Subcutaneous adipose tissue (tissue), 4 donors: ENCODE results near the gene TRPC4AP. TPM values are rescaled to one million over a fixed set of nuclear protein-coding genes. Genes with fewer than 3 reads are reported as not detected.

Experiments used
- CTCF ChIP-seq: fragments of 450-650 bp; IDR thresholded peaks from one replicate; pipeline ENCODE4 v1.5.1; 2016; ENCODE audit warnings: low read depth, mild to moderate bottlenecking, control low read depth, antibody characterized with exemption, moderate library complexity
- total RNA-seq, 4 donors: library from RNA; depleted of rRNA; stranded (reverse); fragments of >200 nt; gene quantifications; one replicate each; pipeline ENCODE4 v1.1.0, GENCODE V29; 2016

The TRPC4AP gene
- 100 to 1,000 TPM in 1 of 4 donors, 10 to 100 TPM in 3; 76.6 to 112 (median 78.5) TPM for total RNA-seq

GRCh38 chr20:35092524-35093266, at the start of gene TRPC4AP:
TRPC4AP (minus strand) TSS chr20:35092807; CDS start chr20:35092781, 26 bp downstream.
- TF ChIP-seq CTCF, result no peak

GRCh38 chr20:35135867-35136586, 43.4 kb upstream of the TRPC4AP start:
- no peak for TF ChIP-seq CTCF

GRCh38 chr20:35134880-35135279, 42.3 kb upstream of the TRPC4AP start:
- no peak for TF ChIP-seq CTCF

- no peak for TF ChIP-seq CTCF
Measured at GRCh38 chr20:35134472-35134871, 41.9 kb upstream of the TRPC4AP start.

- TF ChIP-seq CTCF, result no peak
Measured at GRCh38 chr20:35133735-35134134, 41.1 kb upstream of the TRPC4AP start.

GRCh38 chr20:35133031-35133430, 40.4 kb upstream of the TRPC4AP start:
- TF ChIP-seq CTCF, result no peak

- TF ChIP-seq CTCF, result no peak
Measured at GRCh38 chr20:35131934-35132333, 39.3 kb upstream of the TRPC4AP start.
